Caco-2 (cell line): ENCODE measurements around the gene XPOT. TPM values are rescaled to one million over a fixed set of nuclear protein-coding genes. Genes with fewer than 3 reads are reported as not detected.

ENCODE experiments used
- BruUV-seq: library from RNA; stranded (reverse); fragments of 400-500 nt; replicated peaks from 2 replicates; lab custom pipeline; 2021; lab: Mats Ljungman, UMichigan
- CTCF ChIA-PET: fragments of 300-600 bp; sonication (Branson Sonifier 250); formaldehyde crosslinking; loops from one replicate; lab custom pipeline; 2022; ENCODE audit warnings: antibody characterized with exemption; lab: Charles Lee
- POLR2A ChIA-PET: fragments of 300-600 bp; sonication (Branson Sonifier 250); formaldehyde crosslinking; loops from one replicate; lab custom pipeline; 2022; ENCODE audit warnings: antibody characterized with exemption; lab: Charles Lee
- DNase-seq, 2 experiments: peaks; one replicate each; pipeline versions ENCODE4 v3.0.0 to v3.0.0-alpha.2; 2020 to 2022
- H3K27me3 ChIP-seq: replicated peaks from 2 replicates; pipeline ENCODE4 v1.6.0; 2011; ENCODE audit warnings: low read length; ENCODE audit not compliant: control insufficient read depth, insufficient read depth
- H3K36me3 ChIP-seq: 2 replicates; pipeline ENCODE4 v1.5.1; 2011; ENCODE audit warnings: low read length; ENCODE audit not compliant: control insufficient read depth, insufficient read depth
- H3K4me1 ChIP-seq: fragments of 250-450 bp; sonication (Bioruptor Pico); 2 replicates; pipeline ENCODE4 v1.5.1; 2020; ENCODE audit warnings: mild to moderate bottlenecking
- H3K4me3 ChIP-seq: 2 replicates; pipeline ENCODE4 v1.5.1; 2011; ENCODE audit warnings: low read depth, mild to moderate bottlenecking, control low read depth, low read length
- H3K9me3 ChIP-seq: fragments of 250-450 bp; sonication (Bioruptor Pico); 2 replicates; pipeline ENCODE4 v1.5.1; 2020; ENCODE audit warnings: mild to moderate bottlenecking, moderate library complexity
- H3K27ac Mint-ChIP-seq: one replicate; pipeline ENCODE4 v1.8.0; 2022; ENCODE audit warnings: mixed read lengths; ENCODE audit not compliant: unreplicated experiment
- H3K27me3 Mint-ChIP-seq: one replicate; pipeline ENCODE4 v1.8.0; 2022; ENCODE audit warnings: mixed read lengths; ENCODE audit not compliant: insufficient read depth, unreplicated experiment
- H3K36me3 Mint-ChIP-seq: one replicate; pipeline ENCODE4 v1.8.0; 2022; ENCODE audit warnings: mild to moderate bottlenecking, mixed read lengths; ENCODE audit not compliant: insufficient read depth, unreplicated experiment
- H3K4me1 Mint-ChIP-seq: one replicate; pipeline ENCODE4 v1.8.0; 2022; ENCODE audit warnings: low read depth, mixed read lengths; ENCODE audit not compliant: unreplicated experiment
- H3K4me3 Mint-ChIP-seq: one replicate; pipeline ENCODE4 v1.8.0; 2022; ENCODE audit warnings: mild to moderate bottlenecking, moderate library complexity, mixed read lengths; ENCODE audit not compliant: unreplicated experiment
- H3K9me3 Mint-ChIP-seq: one replicate; pipeline ENCODE4 v1.8.0; 2022; ENCODE audit warnings: mixed read lengths; ENCODE audit not compliant: unreplicated experiment
- intact Hi-C: fragments of 100-400 bp; cut with micrococcal nuclease; formaldehyde crosslinking; loops from one replicate; pipeline ENCODE4 v1.10.0; 2022; ENCODE audit not compliant: unreplicated experiment
- total RNA-seq: library from RNA; stranded (reverse); gene quantifications from 2 replicates; pipeline ENCODE4 v1.2.3, GENCODE V29; 2022
- TF ChIP-seq, protein P1 (sequence below), 2 experiments: fragments of 200-600 bp in 1 of 2; IDR thresholded peaks; 1 replicate in 1 of 2; 2 replicates in 1 of 2; pipeline versions ENCODE4 v1.5.1 to v1.8.0; 2011 to 2022; ENCODE audit warnings: antibody characterized with exemption in 1 of 2, control low read depth in 1 of 2, inconsistent platforms in 1 of 2, low read depth in 1 of 2, low read length in 1 of 2, mild to moderate bottlenecking in 1 of 2, moderate library complexity in 1 of 2; ENCODE audit not compliant: insufficient read depth in 1 of 2, severe bottlenecking in 1 of 2, unreplicated experiment in 1 of 2

The XPOT gene
- total RNA-seq, 1 experiment from 2014 or later = 174 TPM

DNA sequence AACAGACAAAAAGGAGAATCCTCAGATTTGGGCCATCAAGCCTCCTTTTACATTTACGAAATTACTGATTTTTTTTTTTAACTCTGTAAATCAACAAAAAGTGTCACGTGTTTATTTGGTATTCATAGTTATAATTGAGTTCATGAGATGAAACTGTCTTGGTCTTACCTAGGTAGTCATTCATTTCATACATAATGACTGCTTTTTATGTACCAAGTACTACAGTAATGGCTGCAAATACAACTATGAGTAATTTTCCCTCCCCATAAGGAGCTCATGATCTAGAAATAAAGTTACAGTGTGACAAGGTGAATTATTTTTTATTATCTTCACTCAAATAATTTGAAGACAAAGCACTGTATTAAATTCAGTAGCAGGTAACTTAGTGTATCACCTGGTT is 41.3 kb downstream of the XPOT start:
- H3K4me3 Mint-ChIP-seq = no peak overlapping the region
- Histone ChIP-seq H3K9me3 (no peaks in the 10 kb centered on the region), H3K4me1 (no peaks in the 10 kb centered on the region), H3K36me3 (peaks cover 5% of the 10 kb centered on the region), H3K4me3 (no peak overlapping the region), H3K27me3 (no peaks in the 10 kb centered on the region)
- H3K4me1 Mint-ChIP-seq = no peaks in the 10 kb centered on the region
- no peak overlapping the region for H3K27ac Mint-ChIP-seq
- no TSS peak for BruUV-seq
- CTCF ChIA-PET = no interaction called here
- no peaks in the 10 kb centered on the region for H3K9me3 Mint-ChIP-seq
- no peaks in the 10 kb centered on the region for H3K27me3 Mint-ChIP-seq
- no peak for DNase-seq
- TF ChIP-seq, protein P1, sequence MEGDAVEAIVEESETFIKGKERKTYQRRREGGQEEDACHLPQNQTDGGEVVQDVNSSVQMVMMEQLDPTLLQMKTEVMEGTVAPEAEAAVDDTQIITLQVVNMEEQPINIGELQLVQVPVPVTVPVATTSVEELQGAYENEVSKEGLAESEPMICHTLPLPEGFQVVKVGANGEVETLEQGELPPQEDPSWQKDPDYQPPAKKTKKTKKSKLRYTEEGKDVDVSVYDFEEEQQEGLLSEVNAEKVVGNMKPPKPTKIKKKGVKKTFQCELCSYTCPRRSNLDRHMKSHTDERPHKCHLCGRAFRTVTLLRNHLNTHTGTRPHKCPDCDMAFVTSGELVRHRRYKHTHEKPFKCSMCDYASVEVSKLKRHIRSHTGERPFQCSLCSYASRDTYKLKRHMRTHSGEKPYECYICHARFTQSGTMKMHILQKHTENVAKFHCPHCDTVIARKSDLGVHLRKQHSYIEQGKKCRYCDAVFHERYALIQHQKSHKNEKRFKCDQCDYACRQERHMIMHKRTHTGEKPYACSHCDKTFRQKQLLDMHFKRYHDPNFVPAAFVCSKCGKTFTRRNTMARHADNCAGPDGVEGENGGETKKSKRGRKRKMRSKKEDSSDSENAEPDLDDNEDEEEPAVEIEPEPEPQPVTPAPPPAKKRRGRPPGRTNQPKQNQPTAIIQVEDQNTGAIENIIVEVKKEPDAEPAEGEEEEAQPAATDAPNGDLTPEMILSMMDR (IDR thresholded peaks at IDR 0.05; ENCODE audit: insufficient read depth in 1 of 2, low read depth in 1 of 2, low read length in 1 of 2, severe bottlenecking in 1 of 2, unreplicated experiment in 1 of 2) = no peak
- intact Hi-C loops = no loop called here
- peaks cover 86% of the 10 kb centered on the region for H3K36me3 Mint-ChIP-seq
- POLR2A ChIA-PET = no interaction called here

DNA sequence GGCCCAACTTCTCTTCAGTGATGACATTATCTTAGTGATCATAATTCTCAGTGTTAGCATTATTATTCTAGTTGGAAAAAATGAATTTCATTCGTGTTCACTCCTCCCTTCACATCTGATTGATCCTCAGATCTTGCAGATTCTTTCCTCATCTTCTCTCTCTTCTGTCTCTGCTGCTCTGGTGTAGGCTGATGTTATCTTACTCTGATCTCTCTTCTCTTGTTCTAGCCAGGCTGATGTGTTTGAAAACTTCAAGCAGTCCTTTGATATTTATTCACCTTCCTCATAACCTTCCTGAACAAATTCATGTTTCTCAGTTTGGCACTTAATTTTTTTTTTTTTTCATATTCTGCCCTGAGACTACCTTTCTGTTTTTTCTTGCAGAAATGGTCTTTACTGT is 42.1 kb downstream of the XPOT start:
- TF ChIP-seq, protein P1 (IDR thresholded peaks at IDR 0.05; ENCODE audit: insufficient read depth in 1 of 2, low read depth in 1 of 2, low read length in 1 of 2, severe bottlenecking in 1 of 2, unreplicated experiment in 1 of 2) = no peak
- intact Hi-C loops = no loop called here
- no peak overlapping the region for H3K4me3 Mint-ChIP-seq
- no peaks in the 10 kb centered on the region for H3K27me3 Mint-ChIP-seq
- ChIA-PET CTCF (no interaction called here), POLR2A (no interaction called here)
- Histone ChIP-seq H3K27me3 (no peaks in the 10 kb centered on the region), H3K4me3 (no peak overlapping the region), H3K4me1 (no peaks in the 10 kb centered on the region), H3K9me3 (no peaks in the 10 kb centered on the region), H3K36me3 (peaks cover 5% of the 10 kb centered on the region)
- no TSS peak for BruUV-seq
- H3K27ac Mint-ChIP-seq = no peak overlapping the region
- H3K4me1 Mint-ChIP-seq = peaks cover 7% of the 10 kb centered on the region
- H3K36me3 Mint-ChIP-seq = peaks cover 85% of the 10 kb centered on the region
- no peak for DNase-seq
- no peaks in the 10 kb centered on the region for H3K9me3 Mint-ChIP-seq

DNA sequence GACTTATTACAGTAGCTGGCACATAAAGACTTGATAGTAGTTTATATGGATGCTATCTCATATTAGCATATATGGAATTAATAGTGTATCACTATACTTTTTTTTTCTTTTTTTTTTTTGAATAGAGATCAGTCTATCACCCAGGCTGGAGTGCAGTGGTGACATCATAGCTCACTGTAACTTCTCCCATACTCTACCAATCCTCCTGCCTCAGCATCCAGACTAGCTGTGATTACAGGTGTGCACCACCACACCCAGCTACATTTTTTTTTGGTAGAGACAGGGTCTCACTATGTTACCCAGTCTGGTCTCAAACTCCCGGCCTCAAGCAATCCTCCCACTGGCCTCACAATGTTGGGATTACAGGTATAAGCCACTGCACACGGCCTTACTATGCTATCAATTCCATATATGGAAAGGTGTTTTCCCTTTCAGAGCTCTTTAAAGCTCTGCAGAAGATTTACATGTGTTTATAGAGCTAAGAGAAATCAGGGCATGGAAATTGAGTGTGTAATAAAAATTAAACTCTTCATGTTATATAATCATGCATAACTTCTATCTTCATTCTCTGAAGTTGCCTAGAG is 46.0 kb downstream of the XPOT start:
- BruUV-seq = no TSS peak
- TF ChIP-seq, protein P1 (IDR thresholded peaks at IDR 0.05; ENCODE audit: insufficient read depth in 1 of 2, low read depth in 1 of 2, low read length in 1 of 2, severe bottlenecking in 1 of 2, unreplicated experiment in 1 of 2) = no peak
- H3K27me3 Mint-ChIP-seq = no peaks in the 10 kb centered on the region
- Histone ChIP-seq H3K4me3 (no peak overlapping the region), H3K4me1 (peaks cover 4% of the 10 kb centered on the region; the same call in 1 of the 2 replicates), H3K9me3 (no peaks in the 10 kb centered on the region), H3K27me3 (no peaks in the 10 kb centered on the region), H3K36me3 (peaks cover 2% of the 10 kb centered on the region)
- no peak overlapping the region for H3K27ac Mint-ChIP-seq
- ChIA-PET CTCF (no interaction called here), POLR2A (interaction anchor here (0.6 kb wide), 1 partner anchor 276 kb away, joined by 3 read pairs; no protein-coding TSS in a partner anchor)
- DNase-seq = no peak
- H3K9me3 Mint-ChIP-seq = no peaks in the 10 kb centered on the region
- peak overlapping the region; percentile 83 for H3K4me3 Mint-ChIP-seq
- peaks cover 15% of the 10 kb centered on the region for H3K4me1 Mint-ChIP-seq
- H3K36me3 Mint-ChIP-seq = peaks cover 68% of the 10 kb centered on the region
- intact Hi-C loops = loop anchor here (5.0 to 10.0 kb wide), 3 partner anchors 43 to 247 kb away; no protein-coding TSS in a partner anchor
